HG03060 (cell line): ENCODE data around the gene CALD1.
A peak's percentile ranks its signal among the peaks of the same experiment; 100 is the strongest.
"Not testable (repeated sequence)": the region's sequence is repeated elsewhere in the genome, so short reads cannot be mapped to it uniquely, and the experiment has no call there.

Experiments
- ATAC-seq: cut with Tn5 transposase; IDR thresholded peaks from one replicate; pipeline ENCODE4 v1.9.1; 2021; ENCODE audit warnings: low read depth, moderate number of reproducible peaks; ENCODE audit not compliant: unreplicated experiment

Gene CALD1

DNA sequence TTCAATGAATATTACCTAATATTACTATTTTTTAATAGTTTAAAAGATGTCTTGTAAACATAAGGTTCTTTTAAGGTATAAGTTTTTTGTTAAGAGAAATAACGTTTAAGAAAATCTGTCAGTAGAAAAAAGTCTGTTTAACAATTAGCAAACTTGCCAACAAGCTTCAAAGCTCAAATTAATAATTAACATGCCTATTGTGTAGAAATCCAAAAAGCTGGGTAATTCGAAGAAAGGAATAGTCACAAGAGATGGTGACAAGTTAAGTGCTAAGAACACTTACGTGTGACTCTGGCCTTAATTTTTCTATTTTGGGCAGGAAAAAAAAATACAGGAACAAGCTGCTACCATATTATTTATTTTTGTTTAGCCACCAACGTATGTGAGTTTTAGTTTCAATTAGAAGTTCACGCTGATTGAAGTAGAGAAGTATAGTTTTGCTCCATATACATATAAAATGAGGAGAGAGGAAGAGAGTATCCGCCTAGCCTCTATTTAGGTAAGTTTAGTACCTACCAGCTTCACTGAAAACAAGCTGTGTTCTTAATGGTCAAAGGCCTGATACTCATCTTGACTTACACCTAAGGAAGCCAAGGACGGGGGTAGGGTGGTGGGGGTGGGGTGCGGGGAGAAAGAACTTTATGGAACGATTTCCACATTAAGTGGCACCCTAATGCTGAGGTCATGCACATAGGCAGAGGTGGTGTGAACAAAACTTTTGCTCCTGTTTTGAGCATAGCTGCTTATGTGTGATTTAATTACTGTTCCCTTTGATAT is 163.4 kb downstream of the CALD1 start:
- no peak for ATAC-seq

DNA sequence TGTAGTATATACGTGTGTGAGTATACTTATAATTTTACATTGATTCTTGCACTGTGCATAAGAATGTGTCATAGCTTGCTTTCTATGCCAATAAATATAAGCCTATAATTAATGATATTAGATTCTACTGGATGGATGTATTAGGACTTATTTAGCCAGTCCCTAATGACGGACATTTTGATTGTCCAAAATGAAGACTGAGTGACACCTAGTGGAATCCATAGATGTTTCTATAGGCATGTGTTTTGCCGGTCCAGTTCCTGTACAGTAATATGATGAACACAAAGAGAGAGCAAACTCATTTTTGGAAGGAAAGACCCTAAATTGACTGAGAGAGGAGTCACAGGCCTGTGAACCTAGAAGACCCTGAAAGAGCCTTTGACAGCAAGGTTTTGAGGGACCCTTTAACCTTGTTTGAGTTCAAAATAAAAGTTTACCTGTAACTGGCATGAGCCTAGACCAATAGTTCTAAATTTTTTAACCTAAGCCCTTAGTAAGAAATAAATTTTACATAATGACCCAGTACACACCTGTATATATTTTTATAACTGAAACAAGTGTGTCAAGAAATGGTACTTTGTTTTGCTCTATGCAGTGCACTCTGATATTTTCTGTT is 164.5 kb downstream of the CALD1 start:
- no peak for ATAC-seq

DNA sequence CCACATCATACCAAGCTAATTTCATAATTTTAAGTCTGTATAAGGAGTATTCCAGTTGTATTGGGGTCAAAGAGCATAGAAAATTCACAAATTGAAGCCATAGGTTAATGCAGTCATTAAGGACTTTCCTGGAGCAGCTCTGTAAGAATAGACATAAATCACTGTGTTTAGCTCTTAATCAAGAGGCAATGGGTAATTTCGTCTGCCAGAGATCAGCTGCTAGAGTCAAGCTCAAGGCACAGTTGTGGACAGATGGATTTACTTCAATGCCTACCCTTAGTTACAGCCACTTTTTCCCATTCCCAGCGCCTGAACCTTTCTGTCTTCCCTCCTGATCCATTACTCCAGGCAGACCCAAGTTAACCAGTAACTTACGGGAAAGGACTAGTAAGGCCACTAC is 166.3 kb downstream of the CALD1 start:
- ATAC-seq = no peak

DNA sequence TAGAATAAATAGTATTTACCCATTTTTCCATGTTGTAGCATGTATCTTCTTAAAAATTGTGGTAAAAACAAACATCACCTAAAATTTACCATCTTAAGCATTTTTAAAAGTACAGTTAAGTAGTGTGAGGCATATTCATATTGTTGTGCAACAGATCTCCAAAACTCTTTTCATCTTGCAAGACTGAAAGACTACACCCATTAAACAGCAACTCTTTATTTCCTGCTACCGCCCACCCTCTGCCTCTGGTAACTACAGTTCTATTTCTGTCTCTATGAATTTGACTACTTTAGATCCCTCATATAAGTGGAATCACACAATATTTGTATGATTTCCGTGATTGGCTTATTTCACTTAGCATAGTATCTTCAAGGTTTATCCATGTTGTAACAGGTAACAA is 166.8 kb downstream of the CALD1 start:
- no peak for ATAC-seq

DNA sequence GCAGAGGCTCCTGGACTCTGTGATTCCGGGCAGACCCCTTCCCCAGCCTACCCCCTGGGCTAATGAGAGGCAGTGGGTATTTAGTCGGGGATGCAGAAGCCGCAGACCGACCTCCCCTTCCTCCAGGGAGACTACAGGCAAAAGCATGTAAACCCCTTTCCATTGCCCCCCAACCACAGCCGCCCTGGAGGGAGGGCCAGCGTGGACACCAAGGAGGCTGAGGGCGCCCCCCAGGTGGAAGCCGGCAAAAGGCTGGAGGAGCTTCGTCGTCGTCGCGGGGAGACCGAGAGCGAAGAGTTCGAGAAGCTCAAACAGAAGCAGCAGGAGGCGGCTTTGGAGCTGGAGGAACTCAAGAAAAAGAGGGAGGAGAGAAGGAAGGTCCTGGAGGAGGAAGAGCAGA is 167.9 kb downstream of the CALD1 start:
- ATAC-seq = no peak

DNA sequence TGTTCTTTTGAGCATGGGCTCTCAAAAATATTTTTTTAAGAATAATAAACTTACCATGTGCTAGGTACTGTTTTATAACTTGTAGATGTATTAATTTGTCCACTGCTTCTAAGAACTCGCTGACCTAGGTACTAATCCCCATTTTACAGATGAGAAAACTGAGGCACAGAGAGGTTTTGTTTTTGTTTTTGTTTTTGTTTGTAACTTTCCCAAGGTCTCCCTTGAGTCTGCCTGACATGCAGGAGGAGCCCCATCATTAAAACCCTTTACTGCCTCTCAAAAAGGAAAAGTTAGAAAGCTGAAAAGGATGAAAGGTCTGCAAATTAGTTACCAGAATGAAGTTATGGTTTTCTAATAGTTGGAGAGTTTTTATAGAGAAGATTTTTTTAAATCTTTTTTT is 168.4 kb downstream of the CALD1 start:
- no peak for ATAC-seq

DNA sequence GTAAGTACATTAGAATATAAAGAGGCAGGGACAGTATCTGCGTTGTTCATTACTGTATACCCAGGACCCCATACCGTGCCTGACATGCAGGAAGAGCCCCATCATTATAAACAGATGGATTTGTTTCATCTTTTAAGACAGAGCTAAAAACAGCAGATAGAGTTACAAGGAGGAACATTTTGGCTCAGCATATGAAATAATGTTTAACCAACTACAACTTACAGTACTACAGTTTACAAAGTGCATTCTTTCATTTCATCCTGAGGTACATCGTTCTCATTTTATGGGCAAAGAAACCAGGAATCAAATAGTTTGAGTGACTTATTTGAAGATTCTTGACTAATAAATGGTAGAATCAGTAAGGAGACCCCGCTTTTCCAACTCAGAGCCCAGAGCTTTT is 168.8 kb downstream of the CALD1 start:
- ATAC-seq = no peak

DNA sequence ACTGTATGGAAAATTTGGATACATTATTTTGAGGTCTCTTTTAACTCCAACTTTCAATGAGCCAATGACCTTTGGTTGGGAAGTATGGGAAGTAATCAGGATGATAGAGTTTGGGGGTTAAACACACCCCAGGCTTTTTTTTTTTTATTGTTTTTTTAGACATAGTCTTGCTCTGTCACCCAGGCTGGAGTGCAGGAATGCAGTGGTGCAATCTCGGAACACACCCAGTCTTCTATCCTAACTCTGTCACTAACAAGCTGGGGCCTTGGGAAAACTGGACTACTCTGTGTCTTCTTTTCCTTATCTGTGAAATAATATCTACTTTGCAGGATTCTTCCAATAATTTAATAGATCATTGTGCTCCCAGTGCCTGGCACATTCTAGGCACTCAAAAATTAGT is 169.3 kb downstream of the CALD1 start:
- ATAC-seq = no peak

DNA sequence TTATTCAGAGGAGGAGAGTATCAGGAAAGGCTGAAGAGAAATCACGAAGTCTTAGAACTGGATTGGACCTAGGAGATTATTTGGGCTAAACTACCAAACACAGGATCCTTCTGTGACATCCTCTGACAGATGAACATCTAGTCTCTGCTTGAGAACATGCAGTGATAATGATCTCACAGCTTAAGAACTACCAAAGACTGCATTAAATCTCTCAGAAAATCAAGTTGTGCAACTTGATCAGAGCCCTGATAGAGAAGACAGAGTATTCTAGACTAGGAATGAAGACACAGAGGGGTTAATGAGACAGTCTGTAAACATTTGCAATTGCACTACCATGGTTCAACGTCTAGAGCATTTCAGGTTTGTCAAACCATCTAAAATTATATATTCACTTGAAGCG is 169.7 kb downstream of the CALD1 start:
- ATAC-seq = no peak

DNA sequence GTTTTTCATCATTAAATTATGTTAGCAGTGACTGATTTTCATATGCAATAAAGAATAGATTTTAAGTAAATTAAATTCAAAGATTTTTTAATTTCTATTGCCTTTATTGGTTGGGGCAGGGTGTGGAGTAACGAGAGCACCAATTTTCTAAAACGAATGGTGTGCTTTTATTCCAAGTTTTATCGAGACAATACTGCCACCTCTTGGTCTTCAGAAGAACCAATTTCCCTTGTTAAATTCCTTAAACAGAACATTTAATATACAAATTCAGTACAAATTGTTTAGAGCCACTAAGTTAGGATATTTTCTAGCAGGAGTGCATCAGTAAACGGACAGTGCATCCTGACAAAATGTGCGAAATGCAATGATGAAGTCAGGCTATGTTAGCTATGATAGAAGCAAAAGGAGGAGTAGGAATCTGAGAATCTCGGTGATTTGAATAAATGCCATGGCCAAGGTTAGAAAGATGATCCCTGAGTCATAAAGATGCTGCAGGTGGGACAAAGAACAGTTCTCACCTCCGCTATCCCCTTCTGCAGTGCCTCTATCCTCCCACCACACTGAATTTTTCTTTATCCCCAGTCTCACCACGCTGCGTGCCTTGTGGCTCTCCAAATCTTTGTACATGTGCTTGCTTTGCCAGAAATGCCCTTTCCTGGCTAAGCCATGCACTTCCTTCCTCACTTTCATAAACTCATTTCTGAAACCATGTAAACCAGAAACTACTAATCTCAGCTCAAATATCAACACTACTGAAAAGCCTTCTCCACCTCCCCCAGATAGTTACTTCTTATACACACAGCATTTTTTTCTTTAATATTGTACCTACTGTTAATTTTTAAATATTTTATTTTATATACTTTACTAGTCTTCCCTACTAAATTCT is 175.0 kb downstream of the CALD1 start:
- no peak for ATAC-seq

DNA sequence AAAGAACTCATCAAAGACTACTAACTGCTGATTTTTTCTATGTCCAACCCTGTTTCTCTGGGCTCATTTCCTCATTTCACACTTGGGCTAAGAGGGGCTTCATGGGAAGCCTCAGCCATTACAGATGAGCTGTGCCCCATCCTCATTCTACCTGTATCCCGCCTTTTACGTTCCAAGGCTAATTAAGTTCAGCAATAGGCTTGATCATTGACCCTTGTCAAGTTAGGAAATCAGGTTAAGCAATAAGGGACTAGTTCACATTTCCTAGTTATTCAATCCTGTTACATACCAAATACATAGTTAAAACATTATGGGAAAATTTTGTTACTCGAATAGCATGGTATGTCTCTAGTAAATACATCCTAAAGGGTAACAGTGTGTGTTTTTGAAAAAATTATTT is 177.6 kb downstream of the CALD1 start:
- no peak for ATAC-seq

DNA sequence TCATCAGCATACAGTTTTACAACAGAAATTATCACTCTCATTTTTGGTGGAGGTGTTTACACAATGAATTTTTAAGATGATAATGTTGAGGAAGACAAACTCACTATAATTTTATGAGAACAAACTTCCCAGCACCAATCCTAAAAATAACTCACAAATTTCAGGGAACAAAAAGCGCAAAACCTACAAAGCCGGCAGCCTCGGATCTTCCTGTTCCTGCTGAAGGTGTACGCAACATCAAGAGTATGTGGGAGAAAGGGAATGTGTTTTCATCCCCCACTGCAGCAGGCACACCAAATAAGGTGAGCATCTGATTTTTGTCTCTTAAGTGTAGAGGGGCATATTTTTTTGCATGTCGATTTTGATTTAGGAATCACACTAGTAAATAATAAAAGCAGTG is 180.4 kb downstream of the CALD1 start:
- no peak for ATAC-seq

DNA sequence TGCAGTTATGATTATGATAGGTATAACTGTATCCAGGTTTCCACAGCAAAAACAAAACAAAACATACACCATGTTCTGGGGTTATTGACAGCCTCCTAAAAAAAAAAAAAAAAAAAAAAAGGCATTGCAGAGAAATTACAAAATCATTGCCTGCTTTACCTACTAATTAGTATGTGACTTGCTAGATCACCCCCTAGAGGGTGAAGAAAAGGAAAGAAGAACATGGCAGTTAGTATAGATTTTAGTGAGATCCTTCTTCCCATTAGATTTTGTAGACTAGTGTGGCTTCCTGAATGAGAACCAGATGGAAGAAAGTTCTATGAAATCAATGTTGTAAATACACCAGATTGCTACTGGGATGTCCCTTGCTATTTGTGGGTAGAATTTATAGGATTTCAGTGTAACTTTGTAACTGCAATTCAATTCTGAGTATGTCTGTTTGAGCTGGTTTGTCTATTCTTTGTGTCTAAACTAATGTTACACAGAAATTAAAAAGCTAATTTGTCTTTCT is 182.9 kb downstream of the CALD1 start:
- ATAC-seq = no peak

DNA sequence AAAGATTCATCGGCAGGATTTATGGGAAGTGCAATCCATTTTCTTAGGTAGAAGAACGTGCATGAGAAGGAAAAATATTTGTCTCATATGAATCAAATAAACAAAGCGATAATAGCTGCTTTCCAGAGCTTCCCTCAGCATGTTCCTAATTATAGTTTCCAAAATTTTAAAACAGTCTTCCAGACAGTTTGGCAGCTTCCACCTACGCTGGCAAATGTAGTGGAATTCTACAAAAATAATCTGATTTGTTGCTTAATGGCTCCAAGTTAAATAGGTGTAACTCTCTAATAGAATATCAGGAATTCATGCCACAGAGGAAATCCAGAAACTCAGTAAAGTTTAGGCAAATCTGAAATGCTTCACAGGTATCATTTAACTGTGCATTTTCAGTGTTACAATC is 183.6 kb downstream of the CALD1 start:
- no peak for ATAC-seq

DNA sequence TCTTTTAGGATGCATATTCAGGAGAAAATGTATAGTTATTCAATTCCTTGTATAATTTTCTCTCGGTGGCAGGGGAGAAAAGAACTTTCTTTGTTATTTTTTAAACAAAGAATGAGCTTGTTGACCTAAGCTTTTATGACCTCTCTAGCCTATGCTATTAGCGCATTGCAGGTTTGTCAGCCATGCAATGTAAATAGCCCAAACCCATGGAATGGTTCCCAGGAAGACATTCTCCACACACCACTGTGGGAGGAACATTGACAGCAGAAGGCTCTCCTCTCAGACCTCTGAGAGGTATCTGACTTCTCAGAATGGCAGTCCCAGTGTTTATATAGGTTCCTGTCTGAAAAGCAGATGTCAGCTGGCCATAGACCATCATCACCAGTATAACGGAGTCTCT is 187.3 kb downstream of the CALD1 start:
- ATAC-seq = no peak

DNA sequence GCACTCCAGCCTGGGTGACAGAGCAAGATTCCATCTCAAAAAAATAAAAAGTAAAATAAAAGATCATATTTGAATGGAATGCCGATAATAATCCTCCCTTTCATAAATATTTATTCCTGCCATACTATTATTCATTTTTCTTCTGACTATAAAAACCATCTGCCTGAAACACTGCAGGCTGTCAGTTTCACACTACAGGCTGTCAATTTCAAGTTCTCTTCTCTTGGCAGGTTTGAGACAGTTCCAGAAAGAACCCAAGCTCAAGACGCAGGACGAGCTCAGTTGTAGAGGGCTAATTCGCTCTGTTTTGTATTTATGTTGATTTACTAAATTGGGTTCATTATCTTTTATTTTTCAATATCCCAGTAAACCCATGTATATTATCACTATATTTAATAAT is 188.7 kb downstream of the CALD1 start:
- no peak for ATAC-seq

DNA sequence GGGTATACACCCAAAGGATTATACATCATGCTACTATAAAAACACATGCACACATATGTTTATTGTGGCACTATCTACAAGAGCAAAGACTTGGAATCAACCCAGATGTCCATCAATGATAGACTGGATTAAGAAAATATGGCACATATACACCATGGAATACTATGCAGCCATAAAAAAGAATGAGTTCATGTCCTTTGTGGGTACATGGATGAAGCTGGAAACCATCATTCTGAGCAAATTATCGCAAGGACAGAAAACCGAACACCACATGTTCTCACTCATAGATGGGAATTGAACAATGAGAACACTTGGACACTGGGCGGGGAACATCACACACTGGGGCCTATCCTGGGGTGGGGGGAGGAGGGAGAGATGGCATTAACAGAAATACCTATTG is 202.2 kb downstream of the CALD1 start:
- ATAC-seq = not testable (repeated sequence)

DNA sequence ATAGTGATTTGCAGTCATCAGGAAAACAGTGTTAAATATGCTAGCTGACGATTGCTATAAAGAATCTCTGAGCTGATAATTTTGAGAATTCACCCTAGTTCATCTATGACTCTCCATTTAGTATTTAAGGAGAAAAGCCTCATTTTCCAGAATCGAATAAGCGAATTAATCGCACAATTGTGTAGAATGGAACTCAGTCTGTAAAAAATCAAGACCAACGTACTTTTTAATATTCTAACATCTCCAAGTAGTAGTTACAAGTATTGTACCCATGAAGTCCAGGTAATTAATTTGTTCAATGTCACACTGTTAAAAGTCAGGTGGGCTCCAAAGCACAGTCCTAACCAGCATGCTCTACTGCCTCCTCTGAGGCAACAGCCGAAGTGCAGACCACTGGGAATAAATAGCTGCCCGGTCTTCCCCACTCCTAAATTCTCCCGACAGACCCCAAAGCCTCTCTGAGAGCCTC is 206.5 kb downstream of the CALD1 start:
- peak; percentile 21 for ATAC-seq

DNA sequence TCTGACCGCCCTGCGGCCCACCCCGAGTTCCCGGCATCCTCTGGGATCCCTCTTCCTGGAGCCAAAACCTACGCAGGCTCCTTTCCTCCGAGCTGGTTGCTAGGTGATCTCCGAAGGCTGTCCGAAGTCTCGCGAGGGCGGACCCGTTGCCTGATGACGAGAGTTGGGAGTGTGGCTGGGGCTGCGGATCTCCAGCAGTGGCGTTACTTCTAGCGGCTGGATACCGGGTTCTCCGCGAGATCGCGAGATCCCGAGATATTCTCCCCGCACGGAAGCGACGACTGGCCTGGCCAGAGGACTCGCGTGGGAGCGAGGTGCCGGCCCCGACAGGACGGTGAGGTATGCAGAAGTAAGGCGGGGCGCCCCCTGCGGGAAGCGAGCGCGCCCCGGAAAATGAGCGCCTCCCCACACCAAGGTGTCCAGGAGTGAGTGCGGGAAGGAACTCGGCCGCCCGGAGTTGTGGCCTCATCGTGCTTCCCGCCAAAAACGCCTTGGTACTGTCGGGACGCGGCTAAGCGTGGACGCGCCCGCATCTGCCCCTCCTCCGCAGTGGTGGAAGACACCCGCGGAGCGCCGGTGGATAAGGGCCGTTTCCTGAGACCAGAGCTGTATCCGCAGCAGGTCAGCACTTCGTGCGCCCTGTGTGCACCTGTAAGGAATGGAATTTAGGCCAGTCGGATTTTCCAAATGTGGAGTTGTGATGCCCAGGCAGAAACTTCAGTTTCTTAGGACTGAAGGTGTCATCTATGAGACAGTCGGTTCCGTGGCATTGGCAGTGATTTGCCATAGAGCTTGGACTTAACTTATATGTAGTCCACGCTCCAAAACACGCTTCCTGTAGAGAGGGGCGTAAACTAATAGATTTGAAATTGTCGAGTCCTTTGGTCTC is 207.2 kb downstream of the CALD1 start, which contains the start of gene AGBL3:
Gene AGBL3 (plus strand): TSS at position 146 of the 889 bp plus-strand sequence. CDS start 1,426 bp downstream, outside the sequence.
- peak; percentile 83 for ATAC-seq

DNA sequence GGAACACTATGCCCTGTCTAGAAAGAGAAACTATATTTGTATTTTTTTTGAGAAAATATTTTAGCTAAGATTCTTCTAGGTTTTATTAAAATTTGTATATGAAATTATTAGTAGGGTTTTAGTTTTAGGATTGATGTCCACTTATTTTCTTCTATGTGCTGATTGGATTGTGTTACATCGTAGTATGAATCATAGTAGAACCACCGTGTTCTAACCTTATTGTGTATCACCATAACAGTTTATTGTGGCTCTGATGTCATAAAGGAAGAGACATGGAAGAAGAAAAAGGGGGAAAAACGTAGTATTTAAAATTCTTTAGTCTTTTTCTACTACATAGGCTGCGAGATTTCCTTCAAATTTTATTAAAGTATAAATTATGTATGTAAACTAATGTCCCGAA is 208.7 kb downstream of the CALD1 start:
- no peak for ATAC-seq
